Neural progenitor cell (in vitro differentiated cells): Measurements from ENCODE around the gene EPPIN. TPM values are rescaled to one million over a fixed set of nuclear protein-coding genes. Genes with fewer than 3 reads are reported as not detected.
"Not testable (repeated sequence)": the region's sequence is repeated elsewhere in the genome, so short reads cannot be mapped to it uniquely, and the experiment has no call there.

Experiments used
- DNase-seq: peaks from one replicate; pipeline ENCODE4 v3.0.0-alpha.2; 2016; ENCODE audit warnings: low spot score
- H2AFZ ChIP-seq: fragments of 200-600 bp; sonication (generic); replicated peaks from 2 replicates; pipeline ENCODE4 v1.6.1; 2016; ENCODE audit warnings: antibody characterized with exemption
- H3F3A ChIP-seq: fragments of 200-600 bp; sonication (generic); 2 replicates; pipeline ENCODE4 v1.6.1; 2016; ENCODE audit warnings: antibody characterized with exemption, low read depth
- H3K27ac ChIP-seq: fragments of 200-600 bp; sonication (generic); 2 replicates; pipeline ENCODE4 v1.5.1; 2016; ENCODE audit warnings: mild to moderate bottlenecking
- H3K27me3 ChIP-seq: fragments of 200-600 bp; sonication (generic); 2 replicates; pipeline ENCODE4 v1.6.1; 2016; ENCODE audit warnings: mild to moderate bottlenecking, moderate library complexity
- H3K36me3 ChIP-seq: fragments of 200-600 bp; sonication (generic); 2 replicates; pipeline ENCODE4 v1.5.1; 2016
- H3K4me1 ChIP-seq: fragments of 200-600 bp; sonication (generic); 2 replicates; pipeline ENCODE4 v1.6.1; 2016; ENCODE audit warnings: mixed run types
- H3K4me2 ChIP-seq: fragments of 200-600 bp; sonication (generic); 2 replicates; pipeline ENCODE4 v1.6.1; 2016
- H3K4me3 ChIP-seq: fragments of 200-600 bp; sonication (generic); 2 replicates; pipeline ENCODE4 v1.5.1; 2016
- H3K79me2 ChIP-seq: fragments of 200-600 bp; sonication (generic); 2 replicates; pipeline ENCODE4 v1.6.1; 2016; ENCODE audit warnings: low read depth
- H3K9ac ChIP-seq: fragments of 200-600 bp; sonication (generic); 2 replicates; pipeline ENCODE4 v1.6.1; 2016
- H3K9me3 ChIP-seq: fragments of 200-600 bp; sonication (generic); 2 replicates; pipeline ENCODE4 v1.5.1; 2016; ENCODE audit warnings: low read depth
- H4K20me1 ChIP-seq: fragments of 200-600 bp; sonication (generic); 2 replicates; pipeline ENCODE4 v1.6.1; 2016; ENCODE audit warnings: low read depth
- H3K27ac Mint-ChIP-seq: 3 replicates; pipeline ENCODE4 v1.8.0; 2021; ENCODE audit warnings: mixed read lengths
- H3K27me3 Mint-ChIP-seq: 2 replicates; pipeline ENCODE4 v1.8.0; 2022; ENCODE audit warnings: low read depth, mild to moderate bottlenecking, inconsistent platforms, moderate library complexity, mixed read lengths; ENCODE audit not compliant: insufficient read depth
- H3K36me3 Mint-ChIP-seq: 3 replicates; pipeline ENCODE4 v1.8.0; 2021; ENCODE audit warnings: mixed read lengths
- H3K4me1 Mint-ChIP-seq: 3 replicates; pipeline ENCODE4 v1.8.0; 2021; ENCODE audit warnings: mixed read lengths
- H3K4me3 Mint-ChIP-seq: 3 replicates; pipeline ENCODE4 v1.8.0; 2021; ENCODE audit warnings: mild to moderate bottlenecking, moderate library complexity, mixed read lengths
- H3K9me3 Mint-ChIP-seq: 3 replicates; pipeline ENCODE4 v1.8.0; 2020; ENCODE audit warnings: mixed read lengths
- EZH2 ChIP-seq: fragments of 200-600 bp; sonication (generic); IDR thresholded peaks from 2 replicates; pipeline ENCODE4 v1.6.1; 2017; ENCODE audit warnings: antibody characterized with exemption, mild to moderate bottlenecking, moderate library complexity
- EZH2phosphoT487 ChIP-seq: fragments of 200-600 bp; sonication (generic); IDR thresholded peaks from 2 replicates; pipeline ENCODE4 v1.6.1; 2017; ENCODE audit warnings: antibody characterized with exemption
- total RNA-seq: library from RNA; depleted of rRNA; stranded (reverse); fragments of >200 nt; gene quantifications from 2 replicates; pipeline ENCODE4 v1.2.3, GENCODE V29; 2015; ENCODE audit warnings: low replicate concordance
- TF ChIP-seq, protein P1 (sequence below): fragments of 200-600 bp; sonication (generic); IDR thresholded peaks from 2 replicates; pipeline ENCODE4 v1.5.1; 2017; ENCODE audit warnings: antibody characterized with exemption, mild to moderate bottlenecking

Gene EPPIN
- total RNA-seq, 1 donor from 2014 or later, result not detected

DNA sequence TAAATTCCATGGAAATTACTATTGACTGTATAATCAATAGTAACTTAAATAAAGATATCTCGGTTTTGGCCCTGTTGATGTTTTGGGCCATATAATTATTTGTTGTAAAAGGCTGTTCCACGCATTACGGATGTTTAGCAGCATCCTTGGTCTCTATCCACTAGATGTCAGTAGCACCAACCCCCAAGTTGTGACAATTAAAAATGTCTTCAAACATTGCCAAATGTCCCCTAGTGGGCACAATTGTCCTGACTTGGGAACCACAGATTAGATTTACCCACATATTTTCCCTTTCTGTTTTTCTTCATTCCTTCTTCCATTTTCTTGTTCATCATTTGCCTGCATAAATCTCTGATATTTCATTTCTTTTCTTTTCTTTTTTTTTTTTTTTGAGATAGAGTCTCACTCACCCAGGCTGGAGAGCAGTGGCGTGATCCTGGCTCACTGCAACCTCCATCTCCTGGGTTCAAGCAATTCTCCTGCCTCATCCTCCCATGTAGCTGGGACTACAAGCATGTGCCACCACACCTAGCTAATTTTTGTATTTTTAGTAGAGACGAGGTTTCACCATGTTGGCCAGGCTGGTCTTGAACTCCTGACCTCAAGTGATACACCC is 45.5 kb upstream of the EPPIN start:
- H3K9me3 ChIP-seq, result no peaks in the 10 kb centered on the region
- H3K4me3 ChIP-seq, result no peak overlapping the region
- TF ChIP-seq, protein P1, sequence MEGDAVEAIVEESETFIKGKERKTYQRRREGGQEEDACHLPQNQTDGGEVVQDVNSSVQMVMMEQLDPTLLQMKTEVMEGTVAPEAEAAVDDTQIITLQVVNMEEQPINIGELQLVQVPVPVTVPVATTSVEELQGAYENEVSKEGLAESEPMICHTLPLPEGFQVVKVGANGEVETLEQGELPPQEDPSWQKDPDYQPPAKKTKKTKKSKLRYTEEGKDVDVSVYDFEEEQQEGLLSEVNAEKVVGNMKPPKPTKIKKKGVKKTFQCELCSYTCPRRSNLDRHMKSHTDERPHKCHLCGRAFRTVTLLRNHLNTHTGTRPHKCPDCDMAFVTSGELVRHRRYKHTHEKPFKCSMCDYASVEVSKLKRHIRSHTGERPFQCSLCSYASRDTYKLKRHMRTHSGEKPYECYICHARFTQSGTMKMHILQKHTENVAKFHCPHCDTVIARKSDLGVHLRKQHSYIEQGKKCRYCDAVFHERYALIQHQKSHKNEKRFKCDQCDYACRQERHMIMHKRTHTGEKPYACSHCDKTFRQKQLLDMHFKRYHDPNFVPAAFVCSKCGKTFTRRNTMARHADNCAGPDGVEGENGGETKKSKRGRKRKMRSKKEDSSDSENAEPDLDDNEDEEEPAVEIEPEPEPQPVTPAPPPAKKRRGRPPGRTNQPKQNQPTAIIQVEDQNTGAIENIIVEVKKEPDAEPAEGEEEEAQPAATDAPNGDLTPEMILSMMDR, result peak; percentile 69
- TF ChIP-seq EZH2, result no peak
- H3K36me3 ChIP-seq, result peaks cover 4% of the 10 kb centered on the region
- H2AFZ ChIP-seq, result no peak overlapping the region
- Mint-ChIP-seq H3K4me3 (no peak overlapping the region), H3K27me3 (no peaks in the 10 kb centered on the region), H3K4me1 (no peaks in the 10 kb centered on the region), H3K27ac (no peak overlapping the region), H3K9me3 (no peaks in the 10 kb centered on the region), H3K36me3 (no peaks in the 10 kb centered on the region)
- no peak overlapping the region for H3K9ac ChIP-seq
- DNase-seq, result peak; percentile 67
- H3K4me1 ChIP-seq, result no peaks in the 10 kb centered on the region
- no peaks in the 10 kb centered on the region for H4K20me1 ChIP-seq
- H3K79me2 ChIP-seq, result no peaks in the 10 kb centered on the region
- H3K4me2 ChIP-seq, result no peak overlapping the region
- H3K27ac ChIP-seq, result no peak overlapping the region
- no peaks in the 10 kb centered on the region for H3K27me3 ChIP-seq
- no peaks in the 10 kb centered on the region for H3F3A ChIP-seq

DNA sequence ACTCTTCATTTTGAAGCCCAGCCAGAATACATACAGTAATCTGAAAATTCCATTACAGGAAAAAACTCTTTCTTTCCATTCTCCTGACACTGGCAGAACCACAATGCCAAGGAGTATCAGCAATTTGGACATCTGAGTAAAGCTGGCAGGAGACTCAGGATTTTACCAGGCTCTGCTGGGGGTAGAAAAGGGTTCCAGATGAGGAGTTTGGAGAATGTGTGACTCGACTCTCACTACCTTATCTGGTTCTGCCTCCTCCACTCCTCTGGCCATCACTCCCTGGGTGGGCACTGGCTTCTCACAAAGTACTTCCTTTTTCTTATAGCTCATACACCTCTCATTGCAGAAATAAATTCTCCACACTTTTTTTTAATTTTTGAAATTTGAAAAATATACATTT is 42.5 kb upstream of the EPPIN start:
- TF ChIP-seq EZH2phosphoT487 (no peak), EZH2 (no peak)
- TF ChIP-seq, protein P1, result no peak
- H3K79me2 ChIP-seq, result no peaks in the 10 kb centered on the region
- H2AFZ ChIP-seq, result no peak overlapping the region
- no peak overlapping the region for H3K4me3 ChIP-seq
- peaks cover 3% of the 10 kb centered on the region for H3K27me3 Mint-ChIP-seq
- H4K20me1 ChIP-seq, result no peaks in the 10 kb centered on the region
- H3K9me3 Mint-ChIP-seq, result no peaks in the 10 kb centered on the region
- peaks cover 4% of the 10 kb centered on the region for H3K36me3 ChIP-seq
- H3K4me1 Mint-ChIP-seq, result no peaks in the 10 kb centered on the region
- H3K4me2 ChIP-seq, result no peak overlapping the region
- no peak overlapping the region for H3K27ac Mint-ChIP-seq
- no peak for DNase-seq
- H3K9ac ChIP-seq, result no peak overlapping the region
- no peaks in the 10 kb centered on the region for H3K36me3 Mint-ChIP-seq
- no peaks in the 10 kb centered on the region for H3K4me1 ChIP-seq
- H3K27ac ChIP-seq, result no peak overlapping the region
- H3K9me3 ChIP-seq, result no peaks in the 10 kb centered on the region
- no peaks in the 10 kb centered on the region for H3F3A ChIP-seq
- no peak overlapping the region for H3K4me3 Mint-ChIP-seq
- no peaks in the 10 kb centered on the region for H3K27me3 ChIP-seq

DNA sequence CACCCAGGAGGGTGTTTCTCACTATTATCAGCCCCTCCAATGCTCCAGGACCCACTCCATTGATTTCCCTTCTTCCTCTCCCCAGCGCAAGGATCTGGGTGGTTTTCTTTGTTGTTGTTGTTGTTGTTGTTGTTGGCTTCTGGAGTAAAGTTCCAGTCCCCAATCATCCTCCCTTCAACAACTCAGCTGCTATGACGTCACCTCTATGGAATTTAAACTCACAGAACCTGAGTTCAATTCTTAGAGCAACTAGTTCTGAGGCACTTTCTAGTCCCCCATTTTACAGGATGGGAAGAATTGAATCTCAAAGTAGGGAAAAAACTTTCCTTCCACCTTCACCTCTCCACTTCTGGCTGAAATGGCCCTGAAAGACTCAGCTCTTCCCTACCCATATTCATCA is 41.6 kb upstream of the EPPIN start:
- no peaks in the 10 kb centered on the region for H4K20me1 ChIP-seq
- Mint-ChIP-seq H3K9me3 (no peaks in the 10 kb centered on the region), H3K36me3 (no peaks in the 10 kb centered on the region), H3K27me3 (peaks cover 3% of the 10 kb centered on the region), H3K4me1 (no peaks in the 10 kb centered on the region), H3K27ac (no peak overlapping the region), H3K4me3 (no peak overlapping the region)
- no peak overlapping the region for H3K27ac ChIP-seq
- peaks cover 4% of the 10 kb centered on the region for H3K36me3 ChIP-seq
- TF ChIP-seq EZH2, result no peak
- TF ChIP-seq, protein P1, result no peak
- TF ChIP-seq EZH2phosphoT487, result no peak
- no peaks in the 10 kb centered on the region for H3K27me3 ChIP-seq
- H3K9me3 ChIP-seq, result no peaks in the 10 kb centered on the region
- no peak overlapping the region for H2AFZ ChIP-seq
- H3K4me2 ChIP-seq, result no peak overlapping the region
- H3K79me2 ChIP-seq, result no peaks in the 10 kb centered on the region
- DNase-seq, result no peak
- no peak overlapping the region for H3K4me3 ChIP-seq
- no peaks in the 10 kb centered on the region for H3F3A ChIP-seq
- H3K9ac ChIP-seq, result no peak overlapping the region
- peaks cover under 1% of the 10 kb centered on the region for H3K4me1 ChIP-seq

DNA sequence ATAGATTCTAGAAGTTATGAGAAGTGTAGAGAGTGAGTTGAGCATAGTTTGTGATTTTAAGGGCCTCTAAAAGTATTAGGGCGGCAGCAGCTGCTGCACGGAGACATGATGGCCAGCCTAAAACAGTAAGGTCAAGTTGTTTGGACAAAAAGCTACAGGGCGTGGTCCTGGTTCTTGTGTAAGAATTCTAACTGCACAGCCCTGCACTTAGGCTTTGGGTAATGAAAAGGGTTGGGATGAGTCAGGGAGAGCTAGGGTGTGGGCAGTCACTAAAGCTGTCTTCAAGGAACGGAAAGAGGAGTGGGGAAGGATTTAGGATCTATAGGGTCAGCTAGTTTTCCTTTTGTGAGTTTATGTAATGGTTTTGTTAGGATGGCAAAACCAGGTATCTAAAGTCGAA is 38.8 kb upstream of the EPPIN start:
- not testable (repeated sequence) for H3K27me3 ChIP-seq, H3K36me3 Mint-ChIP-seq, H3K27ac Mint-ChIP-seq, H4K20me1 ChIP-seq, H3F3A ChIP-seq, H3K36me3 ChIP-seq, H3K9me3 ChIP-seq, H3K9ac ChIP-seq, H3K9me3 Mint-ChIP-seq, DNase-seq, H3K4me3 Mint-ChIP-seq, H3K27ac ChIP-seq, H3K4me2 ChIP-seq, H3K27me3 Mint-ChIP-seq, H3K79me2 ChIP-seq, H2AFZ ChIP-seq, H3K4me3 ChIP-seq, H3K4me1 Mint-ChIP-seq
- peaks cover 25% of the 10 kb centered on the region for H3K4me1 ChIP-seq

DNA sequence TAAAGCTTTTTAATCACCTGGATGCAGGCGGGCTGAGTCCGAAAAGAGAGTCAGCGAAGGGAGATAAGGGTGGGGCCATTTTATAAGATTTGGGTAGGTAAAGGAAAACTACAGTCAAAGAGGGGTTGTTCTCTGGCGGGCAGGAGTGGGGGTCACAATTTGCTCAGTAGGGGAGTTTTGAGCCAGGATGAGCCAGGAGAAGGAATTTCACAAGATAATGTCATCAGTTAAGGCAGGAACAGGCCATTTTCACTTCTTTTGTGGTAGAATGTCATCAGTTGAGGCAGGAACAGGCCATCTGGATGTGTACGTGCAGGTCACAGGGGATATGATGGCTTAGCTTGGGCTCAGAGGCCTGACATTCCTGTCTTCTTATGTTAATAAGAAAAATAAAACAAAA is 37.1 kb upstream of the EPPIN start:
- H3K9ac ChIP-seq, H3K9me3 ChIP-seq, H4K20me1 ChIP-seq, H3K4me1 Mint-ChIP-seq, H3K27ac Mint-ChIP-seq, H3K4me3 Mint-ChIP-seq, H3F3A ChIP-seq, H3K4me2 ChIP-seq, H3K79me2 ChIP-seq, H3K27ac ChIP-seq, DNase-seq, H2AFZ ChIP-seq, H3K9me3 Mint-ChIP-seq, H3K27me3 ChIP-seq, H3K36me3 Mint-ChIP-seq, H3K4me3 ChIP-seq, H3K27me3 Mint-ChIP-seq, H3K36me3 ChIP-seq: not testable (repeated sequence)
- H3K4me1 ChIP-seq, result peaks cover 36% of the 10 kb centered on the region
